Measurements from ENCODE around the gene SLC36A3. TPM values are rescaled to one million over a fixed set of nuclear protein-coding genes. Genes with fewer than 3 reads are reported as not detected.
A peak's percentile ranks its signal among the peaks of the same experiment; 100 is the strongest.
"Not testable (repeated sequence)": the region's sequence is repeated elsewhere in the genome, so short reads cannot be mapped to it uniquely, and the experiment has no call there.

The SLC36A3 gene
- total RNA-seq, 1 experiment from 2014 or later = not detected

GRCh38 chr5:151240268-151240835 is 63.2 kb downstream of the SLC36A3 start:
- not testable (repeated sequence) for H3K9ac ChIP-seq (ENCODE audit: low read length)

DNA sequence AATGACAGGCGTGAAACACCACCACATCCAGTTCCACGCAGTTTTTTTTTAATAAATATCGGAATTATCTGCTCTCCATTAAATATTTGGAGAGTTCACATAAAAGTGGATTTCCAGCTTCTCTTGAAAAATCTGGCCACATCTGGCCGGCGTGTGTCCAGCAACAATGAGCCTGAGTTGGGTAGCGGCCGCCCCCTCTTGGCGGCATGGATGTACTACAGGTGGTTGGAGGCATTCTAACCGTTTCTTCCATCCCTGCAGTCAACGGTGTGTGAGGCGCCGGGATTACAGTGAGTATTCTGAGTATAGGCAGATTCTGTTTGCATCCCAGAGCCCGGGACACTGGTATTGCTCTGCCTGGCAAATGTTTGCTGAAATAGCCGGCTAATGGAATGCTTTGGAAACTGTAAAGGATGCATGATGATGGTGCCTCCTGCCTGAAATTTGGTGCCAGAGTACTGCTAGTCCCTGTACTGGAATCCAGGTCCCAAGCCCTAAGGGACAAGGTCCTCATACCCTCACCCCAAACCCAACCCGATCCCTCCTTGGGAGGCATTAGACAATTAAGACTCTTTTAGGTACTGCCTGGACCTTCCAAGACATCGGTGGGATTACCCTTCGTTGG is 64.2 kb downstream of the SLC36A3 start:
- intact Hi-C loops (cut with micrococcal nuclease) = loop anchor here (1.0 to 10.0 kb wide), 4 partner anchors 75 to 235 kb away; no protein-coding TSS in a partner anchor
- Histone ChIP-seq H3K79me2 (ENCODE audit: insufficient read depth, low read length) (no peaks in the 10 kb centered on the region), H3K27me3 (ENCODE audit: insufficient read depth, low read length) (no peaks in the 10 kb centered on the region), H3K27ac (ENCODE audit: low read depth, low read length) (no peak overlapping the region), H3K9ac (ENCODE audit: low read length) (no peak overlapping the region), H3K4me3 (replicated peaks in 1 of 2; ENCODE audit: low read depth in 1 of 2, low read length in 2 of 2) (no peak overlapping the region), H3K9me3 (ENCODE audit: control insufficient read depth in 1 of 2, insufficient read depth in 1 of 2, low read depth in 1 of 2, low read length in 2 of 2) (no peaks in the 10 kb centered on the region), H4K20me1 (ENCODE audit: insufficient read depth) (no peaks in the 10 kb centered on the region), H3K36me3 (ENCODE audit: control insufficient read depth in 1 of 2, insufficient read depth in 2 of 2, low read length in 2 of 2) (no peaks in the 10 kb centered on the region), H2AFZ (ENCODE audit: low read depth, low read length, poor library complexity, severe bottlenecking) (peak overlapping the region; percentile 91), H3K9me2 (ENCODE audit: insufficient read depth) (no peaks in the 10 kb centered on the region), H3K4me2 (ENCODE audit: low read length) (peak overlapping the region; percentile 20; the same call in 1 of the 2 replicates), H3K4me1 (ENCODE audit: control insufficient read depth in 1 of 2, insufficient read depth in 2 of 2, low read length in 2 of 2) (peaks cover 8 to 9% of the 10 kb centered on the region in 2 experiments; a peak in 2 of 4 replicates)
- CTCF ChIA-PET = interaction anchor here (0.7 to 1.6 kb wide), 16 partner anchors 9 to 679 kb away, joined by 3 to 29 read pairs (median 4); partner anchors contain the start of genes ANXA6, CCDC69 and GM2A
- no TSS peak for BruUV-seq (replicated peaks)
- TF ChIP-seq, protein P1, sequence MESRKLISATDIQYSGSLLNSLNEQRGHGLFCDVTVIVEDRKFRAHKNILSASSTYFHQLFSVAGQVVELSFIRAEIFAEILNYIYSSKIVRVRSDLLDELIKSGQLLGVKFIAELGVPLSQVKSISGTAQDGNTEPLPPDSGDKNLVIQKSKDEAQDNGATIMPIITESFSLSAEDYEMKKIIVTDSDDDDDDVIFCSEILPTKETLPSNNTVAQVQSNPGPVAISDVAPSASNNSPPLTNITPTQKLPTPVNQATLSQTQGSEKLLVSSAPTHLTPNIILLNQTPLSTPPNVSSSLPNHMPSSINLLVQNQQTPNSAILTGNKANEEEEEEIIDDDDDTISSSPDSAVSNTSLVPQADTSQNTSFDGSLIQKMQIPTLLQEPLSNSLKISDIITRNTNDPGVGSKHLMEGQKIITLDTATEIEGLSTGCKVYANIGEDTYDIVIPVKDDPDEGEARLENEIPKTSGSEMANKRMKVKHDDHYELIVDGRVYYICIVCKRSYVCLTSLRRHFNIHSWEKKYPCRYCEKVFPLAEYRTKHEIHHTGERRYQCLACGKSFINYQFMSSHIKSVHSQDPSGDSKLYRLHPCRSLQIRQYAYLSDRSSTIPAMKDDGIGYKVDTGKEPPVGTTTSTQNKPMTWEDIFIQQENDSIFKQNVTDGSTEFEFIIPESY (IDR thresholded peaks at IDR 0.05; ENCODE audit: extremely low read depth, insufficient replicate concordance, low read length) = no peak
- TF ChIP-seq EGR1 (IDR thresholded peaks at IDR 0.05; ENCODE audit: low read depth) = no peak
- no peak for TF ChIP-seq ELF1 (IDR thresholded peaks at IDR 0.05; ENCODE audit: borderline replicate concordance, low read depth)
- TF ChIP-seq ZNF274 (IDR thresholded peaks at IDR 0.05; ENCODE audit: low read depth, low read length) = no peak
- TF ChIP-seq CTCF (IDR thresholded peaks at IDR 0.05 in 2 of 3, conservative IDR thresholded peaks at IDR 0.05 in 1 of 3; ENCODE audit: borderline replicate concordance in 1 of 3, insufficient read depth in 1 of 3, low read depth in 2 of 3, low read length in 2 of 3) = peak; percentile 83 to 93 (median 90)
- no peak for TF ChIP-seq JUND (IDR thresholded peaks at IDR 0.05)
- TF ChIP-seq SP1 (IDR thresholded peaks at IDR 0.05; ENCODE audit: low read depth) = no peak
- TF ChIP-seq, protein P2, sequence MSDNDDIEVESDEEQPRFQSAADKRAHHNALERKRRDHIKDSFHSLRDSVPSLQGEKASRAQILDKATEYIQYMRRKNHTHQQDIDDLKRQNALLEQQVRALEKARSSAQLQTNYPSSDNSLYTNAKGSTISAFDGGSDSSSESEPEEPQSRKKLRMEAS (IDR thresholded peaks at IDR 0.05) = no peak
- TF ChIP-seq RAD21 (IDR thresholded peaks at IDR 0.05; ENCODE audit: low read depth) = peak; percentile 91
- no peak for TF ChIP-seq CEBPB (IDR thresholded peaks at IDR 0.05; ENCODE audit: low read depth)
- TF ChIP-seq POLR2A (IDR thresholded peaks at IDR 0.05; ENCODE audit: borderline replicate concordance, extremely low read depth, insufficient read depth, insufficient read length) = no peak
- TF ChIP-seq, protein P3, sequence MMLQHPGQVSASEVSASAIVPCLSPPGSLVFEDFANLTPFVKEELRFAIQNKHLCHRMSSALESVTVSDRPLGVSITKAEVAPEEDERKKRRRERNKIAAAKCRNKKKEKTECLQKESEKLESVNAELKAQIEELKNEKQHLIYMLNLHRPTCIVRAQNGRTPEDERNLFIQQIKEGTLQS (IDR thresholded peaks at IDR 0.05) = no peak
- RAD21 ChIA-PET (ENCODE audit: low non-redundant PET in 1 of 2, low total read pairs in 2 of 2, uncharacterized antibody in 2 of 2, unreplicated experiment in 2 of 2) = interaction anchor here (0.7 to 1.0 kb wide), 5 partner anchors 13 to 113 kb away, joined by 3 to 5 read pairs (median 3); partner anchors contain the start of gene GM2A (in 1 of the 2)
- DNase-seq (ENCODE audit: low read depth, low spot score) (peak; percentile 34), ATAC-seq (peak; percentile 95)
- POLR2A ChIA-PET = interaction anchor here (1.4 kb wide), 1 partner anchor 13 kb away, joined by 4 read pairs; the partner anchor contains the start of gene GM2A

More at GRCh38 chr5:151240268-151240835, 63.2 kb downstream of the SLC36A3 start:
- RAD21 ChIA-PET (ENCODE audit: low non-redundant PET in 1 of 2, low total read pairs in 2 of 2, uncharacterized antibody in 2 of 2, unreplicated experiment in 2 of 2); DNase-seq (ENCODE audit: low read depth, low spot score); H3K4me3 ChIP-seq (replicated peaks in 1 of 2; ENCODE audit: low read depth in 1 of 2, low read length in 2 of 2); H3K36me3 ChIP-seq (ENCODE audit: control insufficient read depth in 1 of 2, insufficient read depth in 2 of 2, low read length in 2 of 2); intact Hi-C loops (cut with micrococcal nuclease); H3K4me2 ChIP-seq (ENCODE audit: low read length); H3K27ac ChIP-seq (ENCODE audit: low read depth, low read length); H3K9me3 ChIP-seq (ENCODE audit: control insufficient read depth in 1 of 2, insufficient read depth in 1 of 2, low read depth in 1 of 2, low read length in 2 of 2); BruUV-seq (replicated peaks); H3K4me1 ChIP-seq (ENCODE audit: control insufficient read depth in 1 of 2, insufficient read depth in 2 of 2, low read length in 2 of 2); H3K79me2 ChIP-seq (ENCODE audit: insufficient read depth, low read length); H2AFZ ChIP-seq (ENCODE audit: low read depth, low read length, poor library complexity, severe bottlenecking); H4K20me1 ChIP-seq (ENCODE audit: insufficient read depth); H3K9me2 ChIP-seq (ENCODE audit: insufficient read depth); ATAC-seq; H3K27me3 ChIP-seq (ENCODE audit: insufficient read depth, low read length): not testable (repeated sequence)
- ChIA-PET POLR2A (interaction anchor here (2.6 kb wide), 1 partner anchor 12 kb away, joined by 8 read pairs; the partner anchor contains the start of gene GM2A), CTCF (interaction anchor here (0.8 to 2.3 kb wide), 3 partner anchors 12 to 114 kb away, joined by 3 to 13 read pairs (median 4); partner anchors contain the start of gene GM2A)
